ENCODE measurements around the gene RORC.
"Not testable (repeated sequence)": the region's sequence is repeated elsewhere in the genome, so short reads cannot be mapped to it uniquely, and the experiment has no call there.

The RORC gene

DNA sequence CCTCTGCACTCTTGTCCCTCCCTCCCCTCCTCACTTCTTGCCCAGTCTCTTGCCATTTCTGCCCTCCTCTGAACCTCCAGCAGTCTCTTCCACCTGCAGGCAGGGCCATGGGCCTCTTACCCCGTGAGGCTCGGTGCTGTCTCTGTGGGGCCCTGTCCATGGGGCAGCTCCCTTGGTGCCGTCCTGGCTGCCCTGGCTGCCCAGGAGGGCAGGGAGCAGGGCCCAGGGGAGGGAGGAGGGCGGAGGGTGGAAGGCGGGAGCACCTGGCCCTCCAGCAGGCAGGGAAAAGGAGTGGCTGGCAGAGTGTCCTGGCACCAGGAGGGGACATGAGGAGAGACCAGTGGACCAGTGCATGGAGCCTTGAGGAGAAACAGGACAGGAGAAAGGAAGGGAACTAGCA, at the start of gene RORC:
RORC (minus strand) TSS at position 198 of the 400 bp plus-strand sequence; CDS start at position 160, 38 bp downstream.
- DNase-seq (ENCODE audit: low read depth in 1 of 2, low spot score in 1 of 2), result no peak

DNA sequence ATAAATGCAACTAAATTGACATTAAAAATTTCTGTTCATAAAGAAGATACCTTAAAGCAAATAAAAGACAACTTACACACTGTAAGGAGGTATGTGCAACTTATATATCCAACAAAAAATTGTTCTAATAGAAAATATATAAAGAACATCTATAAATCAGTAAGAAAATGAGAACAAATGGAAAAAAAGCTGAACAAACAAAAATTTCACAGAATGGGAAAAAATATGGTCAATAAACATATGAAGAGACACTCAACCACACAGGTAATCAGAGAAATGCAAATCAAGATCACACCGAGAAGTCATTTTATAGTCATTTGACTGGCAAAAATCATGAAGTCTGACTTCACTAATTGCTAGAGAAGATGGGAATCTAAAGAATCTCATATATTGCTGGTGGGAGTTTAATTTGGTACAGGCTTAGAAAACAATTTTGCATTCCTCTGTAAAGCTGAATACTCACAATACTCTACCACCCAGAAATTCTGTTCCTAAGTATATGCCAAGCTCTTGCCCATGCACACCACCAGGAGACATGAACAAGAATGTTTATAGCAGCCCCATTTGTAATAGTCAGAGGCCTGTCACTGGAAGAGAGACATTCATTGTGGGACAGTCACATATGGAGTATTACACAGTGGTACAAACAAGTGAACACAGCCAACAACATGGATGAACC, 44.0 kb upstream of the RORC start:
- no peak for DNase-seq (ENCODE audit: low read depth in 1 of 2, low spot score in 1 of 2)

GRCh38 chr1:151872776-151873175, 41.2 kb upstream of the RORC start:
- DNase-seq (ENCODE audit: low read depth in 1 of 2, low spot score in 1 of 2), result not testable (repeated sequence)

- DNase-seq (ENCODE audit: low read depth in 1 of 2, low spot score in 1 of 2), result no peak
These were observed 39.9 kb upstream of the RORC start for GRCh38 chr1:151871284-151872030.

- DNase-seq (ENCODE audit: low read depth in 1 of 2, low spot score in 1 of 2), result no peak
These were observed 36.9 kb upstream of the RORC start for GRCh38 chr1:151868486-151868885.

GRCh38 chr1:151867765-151868411, 36.3 kb upstream of the RORC start:
- DNase-seq (ENCODE audit: low read depth in 1 of 2, low spot score in 1 of 2), result no peak

DNA sequence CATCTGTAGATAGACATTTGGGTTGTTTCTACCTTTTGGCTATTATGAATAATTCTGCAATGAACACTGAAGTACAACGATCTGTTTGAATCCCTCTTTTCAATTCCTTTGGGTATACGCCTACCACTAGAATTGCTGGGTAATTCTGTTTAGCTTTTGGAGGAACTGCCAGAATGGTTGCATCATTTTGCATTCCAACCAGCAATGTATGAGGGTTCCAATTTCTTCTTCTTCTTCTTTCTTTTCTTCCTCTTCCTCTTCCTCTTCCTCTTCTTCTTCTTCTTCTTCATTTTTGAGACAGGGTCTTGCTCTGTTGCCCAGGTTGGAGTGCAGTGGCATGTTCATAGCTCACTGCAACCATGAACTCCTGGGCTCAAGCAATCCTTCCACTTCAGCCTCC, 35.7 kb upstream of the RORC start:
- no peak for DNase-seq (ENCODE audit: low read depth in 1 of 2, low spot score in 1 of 2)

GRCh38 chr1:151864411-151864810, 32.8 kb upstream of the RORC start:
- no peak for DNase-seq (ENCODE audit: low read depth in 1 of 2, low spot score in 1 of 2)

DNA sequence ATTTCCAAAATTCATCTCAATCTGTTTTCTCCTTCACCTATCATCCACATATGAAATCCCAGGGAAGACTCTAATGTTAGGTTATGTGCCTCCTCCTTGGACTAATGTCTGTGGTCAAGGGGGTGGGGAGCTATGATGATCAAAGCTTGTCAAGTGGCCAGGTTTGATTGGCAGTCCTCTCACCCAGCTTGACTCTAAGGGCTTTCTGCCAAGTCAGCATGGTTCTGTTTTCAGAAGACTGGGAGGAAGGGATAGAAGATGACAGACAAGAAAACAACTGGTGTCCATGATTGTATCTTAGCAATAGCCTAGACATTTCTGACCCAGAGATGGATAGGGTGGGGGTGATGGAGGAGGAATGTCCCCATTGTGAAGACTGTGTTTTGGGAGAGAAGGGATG, 31.0 kb upstream of the RORC start:
- no peak for DNase-seq (ENCODE audit: low read depth in 1 of 2, low spot score in 1 of 2)

DNA sequence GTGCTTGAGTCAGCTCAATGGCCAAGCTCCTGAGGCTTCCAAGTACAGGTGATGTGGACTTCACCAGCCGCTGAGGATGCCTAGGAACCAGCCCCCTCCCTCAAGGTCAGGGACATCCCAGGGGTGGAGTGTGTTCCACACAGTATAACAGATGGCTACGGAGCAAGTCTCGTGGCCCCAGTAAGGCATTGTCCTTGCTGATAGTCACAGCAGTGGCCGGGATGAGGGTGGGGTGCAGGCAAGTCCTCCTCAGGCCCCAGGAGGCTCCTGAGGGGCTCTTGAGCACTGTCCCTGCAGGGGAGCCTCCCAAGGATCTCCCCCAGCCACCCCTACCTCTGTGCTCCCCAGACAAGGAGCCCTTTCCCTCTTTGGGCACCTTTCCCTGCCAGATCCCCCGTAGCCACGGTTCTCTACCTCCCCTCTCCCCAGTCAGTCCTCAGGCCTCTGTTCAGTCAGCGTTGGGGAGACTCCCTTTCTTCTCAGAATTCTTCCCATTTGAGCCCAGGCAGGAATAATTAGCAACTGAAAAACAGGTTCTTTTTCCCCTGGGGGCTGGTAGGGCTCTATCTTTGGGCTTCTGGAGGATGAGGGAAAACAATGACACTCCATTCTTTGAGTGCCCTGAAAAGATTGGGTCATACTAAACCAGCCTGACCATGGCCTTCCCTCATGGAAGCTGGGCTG, 29.0 kb upstream of the RORC start:
- no peak for DNase-seq (ENCODE audit: low read depth in 1 of 2, low spot score in 1 of 2)

GRCh38 chr1:151859891-151860293, 28.3 kb upstream of the RORC start:
- no peak for DNase-seq (ENCODE audit: low read depth in 1 of 2, low spot score in 1 of 2)

GRCh38 chr1:151858886-151859665, 27.5 kb upstream of the RORC start:
- no peak for DNase-seq (ENCODE audit: low read depth in 1 of 2, low spot score in 1 of 2)

- DNase-seq (ENCODE audit: low read depth in 1 of 2, low spot score in 1 of 2), result no peak
These were observed 26.6 kb upstream of the RORC start for GRCh38 chr1:151858030-151858746.

GRCh38 chr1:151855933-151856332, 24.3 kb upstream of the RORC start:
- DNase-seq (ENCODE audit: low read depth in 1 of 2, low spot score in 1 of 2), result no peak

DNA sequence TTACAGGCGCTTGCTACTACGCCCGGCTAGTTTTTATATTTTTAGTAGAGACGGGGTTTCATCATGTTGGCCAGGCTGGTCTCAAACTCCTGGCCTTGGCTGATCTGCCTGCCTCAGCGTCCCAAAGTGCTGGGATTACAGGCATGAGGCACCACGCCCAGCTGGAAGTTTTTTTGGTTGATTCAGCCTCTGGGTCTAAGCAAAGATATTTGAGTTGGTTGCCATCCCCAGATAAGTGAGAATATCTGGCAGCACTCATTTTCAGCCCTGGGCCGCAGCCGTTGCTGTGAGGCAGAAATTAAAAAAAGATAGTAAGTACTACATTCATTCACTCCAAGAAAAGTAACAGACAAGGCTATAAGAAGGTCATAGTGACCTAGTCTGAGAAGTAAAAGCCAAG, 23.9 kb upstream of the RORC start:
- not testable (repeated sequence) for DNase-seq (ENCODE audit: low read depth in 1 of 2, low spot score in 1 of 2)

DNA sequence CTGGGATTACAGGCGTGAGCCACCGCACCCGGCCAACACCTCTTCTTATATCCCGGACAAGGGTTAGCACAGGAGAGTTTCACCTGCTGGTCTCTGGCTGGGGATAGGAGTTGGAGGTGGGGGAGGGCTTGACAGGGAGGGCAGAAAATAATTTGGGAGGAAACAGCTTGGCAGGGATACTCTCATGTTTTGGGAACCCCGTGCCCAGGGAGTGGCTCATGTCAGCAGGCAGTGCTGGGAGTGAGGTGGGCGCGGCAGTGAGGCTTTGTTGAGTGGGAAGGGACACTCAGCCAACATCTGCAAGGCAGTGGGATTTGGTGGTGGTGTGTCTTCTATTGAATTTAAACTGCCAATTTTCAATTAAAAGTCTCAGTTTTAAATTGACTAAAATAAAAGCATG, 23.1 kb upstream of the RORC start:
- DNase-seq (ENCODE audit: low read depth in 1 of 2, low spot score in 1 of 2), result no peak

GRCh38 chr1:151853411-151853943, 21.9 kb upstream of the RORC start, which contains the start of gene THEM5:
THEM5 (minus strand) TSS chr1:151853712; CDS start chr1:151853565, 147 bp downstream.
- DNase-seq (ENCODE audit: low read depth in 1 of 2, low spot score in 1 of 2), result no peak

- no peak for DNase-seq (ENCODE audit: low read depth in 1 of 2, low spot score in 1 of 2)
These were observed 21.1 kb upstream of the RORC start for GRCh38 chr1:151852733-151853132.

GRCh38 chr1:151851886-151852285, 20.3 kb upstream of the RORC start:
- no peak for DNase-seq (ENCODE audit: low read depth in 1 of 2, low spot score in 1 of 2)

- DNase-seq (ENCODE audit: low read depth in 1 of 2, low spot score in 1 of 2), result no peak
These were observed 18.3 kb upstream of the RORC start for GRCh38 chr1:151849871-151850270.
